Stimulated activated CD4-positive, alpha-beta T cell treated with anti-CD3 and anti-CD28 coated beads, Interleukin-1b, Interleukin-23, amount 100 ng/mL, for 1 hour (primary cell): ENCODE measurements around the gene MYH10.
"Not testable (repeated sequence)": the region's sequence is repeated elsewhere in the genome, so short reads cannot be mapped to it uniquely, and the experiment has no call there.

ENCODE experiments used
- DNase-seq, 2 donors: peaks; one replicate each; pipeline ENCODE4 v3.0.0-alpha.2; 2020; ENCODE audit warnings: low read depth in 2 of 2

The MYH10 gene

GRCh38 chr17:8630227-8630801, at the start of gene MYH10:
Gene MYH10 (minus strand): TSS chr17:8630725. CDS start chr17:8623246, 7,479 bp downstream.
- no peak for DNase-seq

GRCh38 chr17:8679126-8679525, 48.6 kb upstream of the MYH10 start:
- no peak for DNase-seq

GRCh38 chr17:8675306-8675705, 44.8 kb upstream of the MYH10 start:
- no peak for DNase-seq

- no peak for DNase-seq
Measured at GRCh38 chr17:8674344-8675305, 44.1 kb upstream of the MYH10 start.

- no peak for DNase-seq
Measured at GRCh38 chr17:8673612-8674011, 43.1 kb upstream of the MYH10 start.

GRCh38 chr17:8672326-8672725, 41.8 kb upstream of the MYH10 start:
- no peak for DNase-seq

GRCh38 chr17:8670421-8670820, 39.9 kb upstream of the MYH10 start:
- DNase-seq = no peak

- DNase-seq = no peak
Measured at GRCh38 chr17:8668176-8668740, 37.7 kb upstream of the MYH10 start.

GRCh38 chr17:8667421-8667820, 36.9 kb upstream of the MYH10 start:
- DNase-seq = no peak

GRCh38 chr17:8665684-8666083, 35.2 kb upstream of the MYH10 start:
- DNase-seq = no peak

GRCh38 chr17:8664456-8665126, 34.1 kb upstream of the MYH10 start:
- no peak for DNase-seq

GRCh38 chr17:8662973-8663372, 32.4 kb upstream of the MYH10 start:
- DNase-seq = no peak

- DNase-seq = no peak
Measured at GRCh38 chr17:8662076-8662831, 31.7 kb upstream of the MYH10 start.

- not testable (repeated sequence) for DNase-seq
Measured at GRCh38 chr17:8660709-8661108, 30.2 kb upstream of the MYH10 start.

GRCh38 chr17:8659758-8660410, 29.4 kb upstream of the MYH10 start:
- DNase-seq = no peak

- DNase-seq = no peak
Measured at GRCh38 chr17:8658810-8659209, 28.3 kb upstream of the MYH10 start.

- no peak for DNase-seq
Measured at GRCh38 chr17:8656693-8657092, 26.2 kb upstream of the MYH10 start.

GRCh38 chr17:8654822-8655221, 24.3 kb upstream of the MYH10 start:
- DNase-seq = no peak

GRCh38 chr17:8651013-8651412, 20.5 kb upstream of the MYH10 start:
- DNase-seq = no peak

GRCh38 chr17:8650119-8650499, 19.6 kb upstream of the MYH10 start:
- DNase-seq = no peak
